ENCODE data around the gene GRB7. TPM values are rescaled to one million over a fixed set of nuclear protein-coding genes. Genes with fewer than 3 reads are reported as not detected.

Gene GRB7
- total and polyA plus RNA-seq, 2 of the 4 experiments (the other 2 are of a cell fraction): 0.18 to 0.36 TPM

DNA sequence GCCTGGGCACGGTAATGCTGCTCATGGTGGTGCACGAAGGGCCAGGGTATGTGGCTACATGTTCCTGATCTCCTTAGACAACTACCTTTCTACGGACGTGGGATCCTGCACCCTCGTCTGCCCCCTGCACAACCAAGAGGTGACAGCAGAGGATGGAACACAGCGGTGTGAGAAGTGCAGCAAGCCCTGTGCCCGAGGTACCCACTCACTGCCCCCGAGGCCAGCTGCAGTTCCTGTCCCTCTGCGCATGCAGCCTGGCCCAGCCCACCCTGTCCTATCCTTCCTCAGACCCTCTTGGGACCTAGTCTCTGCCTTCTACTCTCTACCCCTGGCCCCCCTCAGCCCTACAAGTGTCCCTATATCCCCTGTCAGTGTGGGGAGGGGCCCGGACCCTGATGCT is 25.9 kb upstream of the GRB7 start:
- Histone ChIP-seq H3K9ac (ENCODE audit: low read depth, low read length) (no peak overlapping the region), H3K4ac (ENCODE audit: low read depth, low read length) (no peak overlapping the region), H4K5ac (ENCODE audit: low read depth, low read length) (no peak overlapping the region), H3K4me1 (ENCODE audit: control insufficient read depth, insufficient read depth, low read length) (no peaks in the 10 kb centered on the region), H3K9me1 (ENCODE audit: insufficient read depth, low read length) (no peaks in the 10 kb centered on the region), H3K79me1 (ENCODE audit: low read depth in 1 of 2, low read length in 2 of 2) (peaks cover 0 to 10% of the 10 kb centered on the region in 2 experiments; a peak in 2 of 4 replicates), H3K4me2 (ENCODE audit: low read depth, low read length) (no peak overlapping the region), H3K14ac (replicated peaks; ENCODE audit: low read depth, low read length) (no peak overlapping the region), H3K9me3 (ENCODE audit: control insufficient read depth, insufficient read depth, low read length) (no peaks in the 10 kb centered on the region), H3K23ac (ENCODE audit: low read depth, low read length) (no peak overlapping the region), H3K36me3 (ENCODE audit: control insufficient read depth, insufficient read depth, low read length) (peaks cover 67% of the 10 kb centered on the region), H2BK15ac (ENCODE audit: low read depth, low read length) (no peak overlapping the region), H3K4me3 (ENCODE audit: insufficient read depth, low read depth, low read length) (no peak overlapping the region), H2AK9ac (replicated peaks; ENCODE audit: low read depth, low read length, poor library complexity) (no peak overlapping the region), H2BK120ac (ENCODE audit: low read depth, low read length) (no peak overlapping the region), H4K91ac (ENCODE audit: insufficient read depth, low read depth, low read length) (no peak overlapping the region), H3K27me3 (ENCODE audit: control insufficient read depth, insufficient read depth, low read length) (no peaks in the 10 kb centered on the region), H4K8ac (ENCODE audit: low read depth in 2 of 2, low read length in 2 of 2) (no peak overlapping the region), H2BK20ac (ENCODE audit: low read depth, low read length) (no peak overlapping the region), H3K27ac (ENCODE audit: insufficient read depth, low read length) (no peak overlapping the region), H2BK5ac (ENCODE audit: low read depth, low read length, poor library complexity, severe bottlenecking) (no peak overlapping the region), H4K20me1 (ENCODE audit: insufficient read depth, low read length) (peaks cover 1% of the 10 kb centered on the region; the same call in 1 of the 2 replicates), H3K18ac (ENCODE audit: low read depth, low read length) (no peak overlapping the region), H3K56ac (ENCODE audit: extremely low read depth, insufficient read depth, low read length) (no peak overlapping the region), H2AK5ac (ENCODE audit: low read depth, low read length) (no peak overlapping the region), H2AFZ (replicated peaks; ENCODE audit: low read length, poor library complexity) (no peak overlapping the region)
- ChIA-PET POLR2A (ENCODE audit: unreplicated experiment) (no interaction called here), CTCF (no interaction called here)
- no peak for ATAC-seq (ENCODE audit: low read depth)
- BruUV-seq (replicated peaks): no TSS peak
- intact Hi-C loops (cut with micrococcal nuclease): no loop called here
- WGBS, 2 experiments (ENCODE audit: extremely low coverage in 2 of 2, insufficient read length in 1 of 2): 100% methylated on average over 1 of the region's 10 CpGs; no CpG with 5 or more reads in 1 of the 2 experiments
- dilution Hi-C loops (cut with HindIII; ENCODE audit: low sequenced_read_pairs, unreplicated experiment): no loop called here
- in situ Hi-C loops (cut with MboI; ENCODE audit: low sequenced_read_pairs): no loop called here
- no peak for DNase-seq
- TF ChIP-seq FOS (IDR thresholded peaks at IDR 0.05; ENCODE audit: low read depth, low read length) (no peak), RAD21 (IDR thresholded peaks at IDR 0.05; ENCODE audit: low read length) (no peak), RFX5 (IDR thresholded peaks at IDR 0.05; ENCODE audit: low read depth, low read length) (no peak), BHLHE40 (IDR thresholded peaks at IDR 0.05; ENCODE audit: low read depth, low read length) (no peak), SMC3 (IDR thresholded peaks at IDR 0.05; ENCODE audit: low read depth, low read length) (no peak)
- TF ChIP-seq, protein P1, sequence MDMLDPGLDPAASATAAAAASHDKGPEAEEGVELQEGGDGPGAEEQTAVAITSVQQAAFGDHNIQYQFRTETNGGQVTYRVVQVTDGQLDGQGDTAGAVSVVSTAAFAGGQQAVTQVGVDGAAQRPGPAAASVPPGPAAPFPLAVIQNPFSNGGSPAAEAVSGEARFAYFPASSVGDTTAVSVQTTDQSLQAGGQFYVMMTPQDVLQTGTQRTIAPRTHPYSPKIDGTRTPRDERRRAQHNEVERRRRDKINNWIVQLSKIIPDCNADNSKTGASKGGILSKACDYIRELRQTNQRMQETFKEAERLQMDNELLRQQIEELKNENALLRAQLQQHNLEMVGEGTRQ (IDR thresholded peaks at IDR 0.05; ENCODE audit: low read depth, low read length): no peak
- TF ChIP-seq, protein P2, sequence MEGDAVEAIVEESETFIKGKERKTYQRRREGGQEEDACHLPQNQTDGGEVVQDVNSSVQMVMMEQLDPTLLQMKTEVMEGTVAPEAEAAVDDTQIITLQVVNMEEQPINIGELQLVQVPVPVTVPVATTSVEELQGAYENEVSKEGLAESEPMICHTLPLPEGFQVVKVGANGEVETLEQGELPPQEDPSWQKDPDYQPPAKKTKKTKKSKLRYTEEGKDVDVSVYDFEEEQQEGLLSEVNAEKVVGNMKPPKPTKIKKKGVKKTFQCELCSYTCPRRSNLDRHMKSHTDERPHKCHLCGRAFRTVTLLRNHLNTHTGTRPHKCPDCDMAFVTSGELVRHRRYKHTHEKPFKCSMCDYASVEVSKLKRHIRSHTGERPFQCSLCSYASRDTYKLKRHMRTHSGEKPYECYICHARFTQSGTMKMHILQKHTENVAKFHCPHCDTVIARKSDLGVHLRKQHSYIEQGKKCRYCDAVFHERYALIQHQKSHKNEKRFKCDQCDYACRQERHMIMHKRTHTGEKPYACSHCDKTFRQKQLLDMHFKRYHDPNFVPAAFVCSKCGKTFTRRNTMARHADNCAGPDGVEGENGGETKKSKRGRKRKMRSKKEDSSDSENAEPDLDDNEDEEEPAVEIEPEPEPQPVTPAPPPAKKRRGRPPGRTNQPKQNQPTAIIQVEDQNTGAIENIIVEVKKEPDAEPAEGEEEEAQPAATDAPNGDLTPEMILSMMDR (conservative IDR thresholded peaks at IDR 0.05; ENCODE audit: low read depth, low read length): no peak

Data from IMR-90 (cell line).